Gastrocnemius medialis (tissue), 4 donors: Measurements from ENCODE around the gene FAM3A.
"Not testable (repeated sequence)": the region's sequence is repeated elsewhere in the genome, so short reads cannot be mapped to it uniquely, and the experiment has no call there.

Source experiments
- POLR2A ChIP-seq, 2 donors: fragments of 450-650 bp; IDR thresholded peaks; one replicate each; pipeline ENCODE4 v1.6.1; 2017; ENCODE audit warnings: antibody characterized with exemption in 2 of 2, mild to moderate bottlenecking in 2 of 2, moderate library complexity in 2 of 2
- TF ChIP-seq, protein P1 (sequence below), 5 experiments: fragments of 450-650 bp in 3 of 5; fragments of 200-600 bp in 2 of 5; sonication (generic) in 2 of 5; IDR thresholded peaks in 4 of 5; conservative IDR thresholded peaks in 1 of 5; 1 replicate in 4 of 5; 2 replicates in 1 of 5; pipeline ENCODE4 v1.5.1; 2016 to 2019; ENCODE audit warnings: antibody characterized with exemption in 5 of 5, mild to moderate bottlenecking in 3 of 5, moderate library complexity in 3 of 5

DNA sequence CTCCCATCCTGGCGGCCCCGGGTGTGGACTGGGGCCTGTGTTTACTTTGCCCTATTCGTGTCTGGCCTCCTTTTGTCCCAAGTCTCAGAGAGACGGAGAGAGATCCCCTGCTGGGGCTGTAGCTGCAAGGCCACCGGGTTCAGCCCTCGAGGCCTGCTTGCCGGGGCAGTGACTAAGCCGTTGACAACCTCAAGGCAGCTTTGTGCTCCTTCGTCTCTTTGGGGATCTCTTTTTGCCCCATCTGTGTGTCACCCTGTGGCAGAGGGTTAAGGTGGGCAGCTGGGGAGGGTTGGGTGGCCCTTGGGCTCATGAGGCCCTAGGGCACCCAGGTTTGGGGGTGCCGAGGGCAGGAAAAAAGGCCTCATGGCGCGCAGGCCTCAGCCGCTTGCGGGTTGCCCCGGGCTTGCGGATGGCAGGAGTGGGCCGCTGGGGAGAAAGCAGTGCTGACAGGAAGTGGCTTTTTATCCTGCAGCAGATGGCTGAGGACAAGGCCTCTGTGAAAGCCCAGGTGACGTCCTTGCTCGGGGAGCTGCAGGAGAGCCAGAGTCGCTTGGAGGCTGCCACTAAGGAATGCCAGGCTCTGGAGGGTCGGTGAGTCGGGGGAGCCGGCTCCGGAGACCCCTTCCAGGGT is 42.1 kb upstream of the FAM3A start:
- not testable (repeated sequence) for TF ChIP-seq POLR2A (IDR thresholded peaks at IDR 0.05)
- TF ChIP-seq, protein P1, sequence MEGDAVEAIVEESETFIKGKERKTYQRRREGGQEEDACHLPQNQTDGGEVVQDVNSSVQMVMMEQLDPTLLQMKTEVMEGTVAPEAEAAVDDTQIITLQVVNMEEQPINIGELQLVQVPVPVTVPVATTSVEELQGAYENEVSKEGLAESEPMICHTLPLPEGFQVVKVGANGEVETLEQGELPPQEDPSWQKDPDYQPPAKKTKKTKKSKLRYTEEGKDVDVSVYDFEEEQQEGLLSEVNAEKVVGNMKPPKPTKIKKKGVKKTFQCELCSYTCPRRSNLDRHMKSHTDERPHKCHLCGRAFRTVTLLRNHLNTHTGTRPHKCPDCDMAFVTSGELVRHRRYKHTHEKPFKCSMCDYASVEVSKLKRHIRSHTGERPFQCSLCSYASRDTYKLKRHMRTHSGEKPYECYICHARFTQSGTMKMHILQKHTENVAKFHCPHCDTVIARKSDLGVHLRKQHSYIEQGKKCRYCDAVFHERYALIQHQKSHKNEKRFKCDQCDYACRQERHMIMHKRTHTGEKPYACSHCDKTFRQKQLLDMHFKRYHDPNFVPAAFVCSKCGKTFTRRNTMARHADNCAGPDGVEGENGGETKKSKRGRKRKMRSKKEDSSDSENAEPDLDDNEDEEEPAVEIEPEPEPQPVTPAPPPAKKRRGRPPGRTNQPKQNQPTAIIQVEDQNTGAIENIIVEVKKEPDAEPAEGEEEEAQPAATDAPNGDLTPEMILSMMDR (IDR thresholded peaks at IDR 0.05 in 4 of 5, conservative IDR thresholded peaks at IDR 0.05 in 1 of 5): not testable (repeated sequence)
